Upper lobe of left lung (tissue), 6 donors: Measurements from ENCODE around the gene CSGALNACT2. TPM values are rescaled to one million over a fixed set of nuclear protein-coding genes. Genes with fewer than 3 reads are reported as not detected.

Experiments
- ATAC-seq, 2 donors: fragments of 200-7000 bp; cut with Tn5 transposase; one replicate each; pipeline ENCODE4 v1.9.1; 2022; ENCODE audit warnings: mild to moderate bottlenecking in 2 of 2, moderate library complexity in 2 of 2; ENCODE audit not compliant: low FRiP score in 2 of 2
- DNase-seq, 2 donors: peaks; one replicate each; pipeline ENCODE4 v3.0.0-alpha.2; 2019 to 2020
- H3K27ac ChIP-seq, 4 donors: fragments of 200-600 bp; sonication (generic); one replicate each; pipeline ENCODE4 v1.5.1; 2016 to 2019
- H3K27me3 ChIP-seq, 4 donors: fragments of 200-600 bp; sonication (generic); one replicate each; pipeline ENCODE4 v1.5.1; 2017 to 2019
- H3K36me3 ChIP-seq, 4 donors: fragments of 200-600 bp; sonication (generic); one replicate each; pipeline ENCODE4 v1.5.1; 2016 to 2019
- H3K4me1 ChIP-seq, 4 donors: fragments of 200-600 bp; sonication (generic); one replicate each; pipeline ENCODE4 v1.5.1; 2018 to 2019
- H3K4me3 ChIP-seq, 4 donors: fragments of 200-600 bp; sonication (generic); one replicate each; pipeline ENCODE4 v1.5.1; 2017 to 2019; ENCODE audit warnings: mild to moderate bottlenecking in 2 of 4, moderate library complexity in 1 of 4
- H3K9me3 ChIP-seq, 4 donors: fragments of 200-600 bp; sonication (generic); one replicate each; pipeline ENCODE4 v1.5.1; 2018 to 2019
- CTCF ChIP-seq, 6 experiments: fragments of 450-650 bp in 4 of 6; fragments of 200-600 bp in 2 of 6; sonication (generic) in 2 of 6; IDR thresholded peaks; one replicate each; pipeline ENCODE4 v1.5.1; 2016 to 2019; ENCODE audit warnings: antibody characterized with exemption in 6 of 6
- EP300 ChIP-seq, 4 donors: sonication (generic); formaldehyde crosslinking; IDR thresholded peaks; one replicate each; pipeline ENCODE4 v1.5.1; 2017; ENCODE audit warnings: antibody characterized with exemption in 4 of 4, control low read depth in 2 of 4
- POLR2A ChIP-seq, 4 donors: fragments of 450-650 bp; IDR thresholded peaks; one replicate each; pipeline ENCODE4 v1.5.1; 2016 to 2017; ENCODE audit warnings: antibody characterized with exemption in 4 of 4, mild to moderate bottlenecking in 2 of 4
- POLR2AphosphoS5 ChIP-seq, 2 donors: sonication (generic); formaldehyde crosslinking; IDR thresholded peaks; one replicate each; pipeline ENCODE4 v1.5.1; 2017; ENCODE audit warnings: antibody characterized with exemption in 2 of 2
- WGBS, 2 donors: methylation state at CpG; one replicate each; pipeline ENCODE4 v1.1.5; 2017 to 2018; 5-methylcytosine and 5-hydroxymethylcytosine counted together
- total RNA-seq, 6 donors: library from RNA; depleted of rRNA in 4 of 6; stranded (reverse); fragments of >200 nt in 4 of 6; gene quantifications; one replicate each; pipeline versions ENCODE4 v1.1.0 to v1.2.1, GENCODE V29; 2016 to 2021
- donor health status: DM: no; HTN: no; CAD: no; lungs with moderate emphysema.
- donor health status: DM: no; HTN: yes; CAD: no; lungs with severe emphysema.

Gene CSGALNACT2
- total RNA-seq, 6 donors from 2014 or later: 30.5 to 47.1 (median 35.1) TPM

GRCh38 chr10:43106256-43107091 is 31.8 kb upstream of the CSGALNACT2 start:
- H3K36me3 ChIP-seq: no peaks in the 10 kb centered on the region
- peaks cover 0 to 10% (median 3%) of the 10 kb centered on the region in 4 donors for H3K27me3 ChIP-seq
- no peak overlapping the region for H3K4me3 ChIP-seq
- 76 to 90% methylated on average over 7 to 27 of the region's 28 CpGs for WGBS, 2 donors
- H3K9me3 ChIP-seq: no peaks in the 10 kb centered on the region
- no peak overlapping the region for H3K27ac ChIP-seq
- no peak for TF ChIP-seq CTCF (IDR thresholded peaks at IDR 0.05)
- ATAC-seq (no peak), DNase-seq (no peak)
- peaks cover 11 to 16% (median 13%) of the 10 kb centered on the region in 4 donors for H3K4me1 ChIP-seq

- no peak overlapping the region for H3K4me3 ChIP-seq
- no peak for TF ChIP-seq CTCF (IDR thresholded peaks at IDR 0.05)
- no peak for TF ChIP-seq EP300 (IDR thresholded peaks at IDR 0.05)
- no peak for TF ChIP-seq POLR2A (IDR thresholded peaks at IDR 0.05)
- no peak for TF ChIP-seq POLR2AphosphoS5 (IDR thresholded peaks at IDR 0.05)
- H3K27ac ChIP-seq: no peak overlapping the region
- H3K27me3 ChIP-seq: peaks cover 0 to 10% (median 3%) of the 10 kb centered on the region in 4 donors
- 80 to 99% methylated on average over 1 to 12 of the region's 12 CpGs for WGBS, 2 donors
- H3K4me1 ChIP-seq: peaks cover 11 to 16% (median 13%) of the 10 kb centered on the region in 4 donors
- no peak for ATAC-seq
- no peaks in the 10 kb centered on the region for H3K9me3 ChIP-seq
- no peak for DNase-seq
- no peaks in the 10 kb centered on the region for H3K36me3 ChIP-seq
Measured at GRCh38 chr10:43108951-43109350, 29.3 kb upstream of the CSGALNACT2 start.

- H3K27me3 ChIP-seq: peaks cover 0 to 4% (median 1%) of the 10 kb centered on the region in 4 donors
- ATAC-seq: no peak
- TF ChIP-seq POLR2A (IDR thresholded peaks at IDR 0.05) (no peak), CTCF (IDR thresholded peaks at IDR 0.05) (no peak), POLR2AphosphoS5 (IDR thresholded peaks at IDR 0.05) (no peak), EP300 (IDR thresholded peaks at IDR 0.05) (no peak)
- no peaks in the 10 kb centered on the region for H3K36me3 ChIP-seq
- no peak overlapping the region for H3K4me3 ChIP-seq
- H3K4me1 ChIP-seq: peaks cover 8 to 12% (median 10%) of the 10 kb centered on the region in 4 donors
- H3K27ac ChIP-seq: no peak overlapping the region
- WGBS, 2 donors: 84 to 91% methylated on average over 17 to 20 of the region's 20 CpGs
- no peaks in the 10 kb centered on the region for H3K9me3 ChIP-seq
- peak in 1 of 2 donors; percentile 63 for DNase-seq
Measured at GRCh38 chr10:43109671-43110249, 28.5 kb upstream of the CSGALNACT2 start.

GRCh38 chr10:43110338-43111071 is 27.7 kb upstream of the CSGALNACT2 start:
- Histone ChIP-seq H3K4me3 (no peak overlapping the region), H3K27ac (no peak overlapping the region), H3K9me3 (no peaks in the 10 kb centered on the region), H3K36me3 (no peaks in the 10 kb centered on the region), H3K4me1 (peaks cover 3 to 5% (median 4%) of the 10 kb centered on the region in 4 donors), H3K27me3 (no peaks in the 10 kb centered on the region)
- ATAC-seq (no peak), DNase-seq (peak in 1 of 2 donors; percentile 75)
- no peak for TF ChIP-seq POLR2A (IDR thresholded peaks at IDR 0.05)
- no peak for TF ChIP-seq POLR2AphosphoS5 (IDR thresholded peaks at IDR 0.05)
- WGBS, 2 donors: 48 to 65% methylated on average over 4 to 7 of the region's 7 CpGs

- no peak for ATAC-seq
- no peak overlapping the region for H3K4me3 ChIP-seq
- H3K27me3 ChIP-seq: no peaks in the 10 kb centered on the region
- no peak for TF ChIP-seq CTCF (IDR thresholded peaks at IDR 0.05)
- no peak for TF ChIP-seq EP300 (IDR thresholded peaks at IDR 0.05)
- TF ChIP-seq POLR2AphosphoS5 (IDR thresholded peaks at IDR 0.05): no peak
- TF ChIP-seq POLR2A (IDR thresholded peaks at IDR 0.05): no peak
- no peak overlapping the region for H3K27ac ChIP-seq
- H3K4me1 ChIP-seq: no peaks in the 10 kb centered on the region
- WGBS, 2 donors: 84 to 88% methylated on average over 3 to 8 of the region's 11 CpGs
- no peaks in the 10 kb centered on the region for H3K9me3 ChIP-seq
- no peak for DNase-seq
- no peaks in the 10 kb centered on the region for H3K36me3 ChIP-seq
Measured at GRCh38 chr10:43111101-43111500, 27.1 kb upstream of the CSGALNACT2 start.
